ENCODE data around the gene LRRC8A. TPM values are rescaled to one million over a fixed set of nuclear protein-coding genes. Genes with fewer than 3 reads are reported as not detected.

Gene LRRC8A
- total and polyA plus RNA-seq, 2 donors from 2014 or later, result 18.5 to 37.4 TPM

DNA sequence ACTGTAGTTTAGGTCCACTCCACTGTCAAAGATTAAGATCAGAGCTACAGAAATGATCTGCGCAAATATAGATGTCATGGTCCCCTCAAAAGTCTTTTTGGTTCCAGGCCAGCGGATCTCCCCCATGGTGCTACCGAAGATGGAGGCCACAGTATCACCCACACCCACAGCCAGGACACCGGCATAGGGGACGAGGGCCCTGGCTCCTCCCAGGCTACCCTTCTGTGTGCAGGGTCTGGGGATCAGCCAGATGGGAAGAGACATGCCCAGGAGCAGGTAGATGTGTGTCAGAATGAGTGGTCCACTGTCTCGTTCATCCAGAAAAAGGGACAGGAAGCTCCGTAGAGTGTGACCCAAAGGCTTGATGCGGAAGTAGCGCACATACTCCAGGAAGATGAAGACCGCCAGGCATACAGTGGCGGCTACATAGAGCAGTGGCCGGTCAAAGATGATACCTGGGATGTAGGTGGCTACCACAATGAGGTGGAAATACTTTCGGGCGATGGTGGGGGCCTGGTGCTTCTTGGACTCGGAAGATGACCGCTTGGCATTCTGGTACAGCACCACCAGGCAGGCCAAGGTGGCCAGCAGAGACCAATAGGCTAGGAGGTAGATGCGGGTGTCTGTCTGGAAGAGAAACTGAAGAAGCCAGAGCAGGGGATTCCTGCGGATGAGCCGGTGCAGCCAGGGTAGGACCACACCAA lies 64.0 kb downstream of the LRRC8A start:
- intact Hi-C loops (cut with DNase I), result no loop called here
- FAIRE-seq (no peak), DNase-seq (peak in 1 of 5 donors; percentile 59)
- no peak for TF ChIP-seq CTCF (IDR thresholded peaks at IDR 0.05; ENCODE audit: borderline replicate concordance, extremely low read depth, insufficient read depth)
- Histone ChIP-seq H3K27ac (ENCODE audit: low read depth in 2 of 2, low read length in 2 of 2) (no peak overlapping the region), H3K4me3 (ENCODE audit: low read length in 3 of 3) (peak overlapping the region in 1 of 3 donors; percentile 88), H3K9ac (ENCODE audit: low read length in 3 of 3) (no peak overlapping the region), H3K9me3 (ENCODE audit: control insufficient read depth in 2 of 3, insufficient read depth in 1 of 3, low read length in 3 of 3) (no peaks in the 10 kb centered on the region), H3K27me3 (ENCODE audit: control insufficient read depth, insufficient read depth, low read length) (no peaks in the 10 kb centered on the region), H3K36me3 (ENCODE audit: control insufficient read depth in 2 of 3, insufficient read depth in 3 of 3, low read length in 3 of 3) (peaks cover 0 to 6% (median 0%) of the 10 kb centered on the region in 3 donors), H3K4me1 (ENCODE audit: control insufficient read depth in 2 of 3, insufficient read depth in 2 of 3, low read depth in 1 of 3, low read length in 3 of 3) (peaks cover 0 to 17% (median 4%) of the 10 kb centered on the region in 3 donors)

- peak overlapping the region; percentile 69 to 88 (median 75) for H3K4me3 ChIP-seq (ENCODE audit: low read length in 3 of 3)
- FAIRE-seq (no peak), DNase-seq (no peak)
- intact Hi-C loops (cut with DNase I), result no loop called here
- no peaks in the 10 kb centered on the region for H3K27me3 ChIP-seq (ENCODE audit: control insufficient read depth, insufficient read depth, low read length)
- no peak for TF ChIP-seq CTCF (IDR thresholded peaks at IDR 0.05; ENCODE audit: borderline replicate concordance, extremely low read depth, insufficient read depth)
- peaks cover 0 to 17% (median 4%) of the 10 kb centered on the region in 3 donors for H3K4me1 ChIP-seq (ENCODE audit: control insufficient read depth in 2 of 3, insufficient read depth in 2 of 3, low read depth in 1 of 3, low read length in 3 of 3)
- no peaks in the 10 kb centered on the region for H3K9me3 ChIP-seq (ENCODE audit: control insufficient read depth in 2 of 3, insufficient read depth in 1 of 3, low read length in 3 of 3)
- H3K9ac ChIP-seq (ENCODE audit: low read length in 3 of 3), result peak overlapping the region; percentile 57 to 88 (median 74)
- H3K36me3 ChIP-seq (ENCODE audit: control insufficient read depth in 2 of 3, insufficient read depth in 3 of 3, low read length in 3 of 3), result peaks cover 0 to 6% (median 0%) of the 10 kb centered on the region in 3 donors
- H3K27ac ChIP-seq (ENCODE audit: low read depth in 2 of 2, low read length in 2 of 2), result peak overlapping the region in 1 of 2 donors; percentile 89
Observed at GRCh38 chr9:128946571-128947276, 64.8 kb downstream of the LRRC8A start.

GRCh38 chr9:128947277-128947526 lies 65.3 kb downstream of the LRRC8A start:
- Histone ChIP-seq H3K9me3 (ENCODE audit: control insufficient read depth in 2 of 3, insufficient read depth in 1 of 3, low read length in 3 of 3) (no peaks in the 10 kb centered on the region), H3K27me3 (ENCODE audit: control insufficient read depth, insufficient read depth, low read length) (no peaks in the 10 kb centered on the region), H3K9ac (ENCODE audit: low read length in 3 of 3) (peak overlapping the region; percentile 57 to 88 (median 74)), H3K27ac (ENCODE audit: low read depth in 2 of 2, low read length in 2 of 2) (peak overlapping the region in 1 of 2 donors; percentile 89), H3K4me1 (ENCODE audit: control insufficient read depth in 2 of 3, insufficient read depth in 2 of 3, low read depth in 1 of 3, low read length in 3 of 3) (peaks cover 0 to 17% (median 4%) of the 10 kb centered on the region in 3 donors), H3K36me3 (ENCODE audit: control insufficient read depth in 2 of 3, insufficient read depth in 3 of 3, low read length in 3 of 3) (peaks cover 0 to 6% (median 0%) of the 10 kb centered on the region in 3 donors), H3K4me3 (ENCODE audit: low read length in 3 of 3) (peak overlapping the region; percentile 69 to 88 (median 75))
- DNase-seq (no peak), FAIRE-seq (no peak)
- no peak for TF ChIP-seq CTCF (IDR thresholded peaks at IDR 0.05; ENCODE audit: borderline replicate concordance, extremely low read depth, insufficient read depth)
- intact Hi-C loops (cut with DNase I), result no loop called here

Data from kidney (tissue), 14 donors.